Measurements from ENCODE around the gene PRTN3.

DNA sequence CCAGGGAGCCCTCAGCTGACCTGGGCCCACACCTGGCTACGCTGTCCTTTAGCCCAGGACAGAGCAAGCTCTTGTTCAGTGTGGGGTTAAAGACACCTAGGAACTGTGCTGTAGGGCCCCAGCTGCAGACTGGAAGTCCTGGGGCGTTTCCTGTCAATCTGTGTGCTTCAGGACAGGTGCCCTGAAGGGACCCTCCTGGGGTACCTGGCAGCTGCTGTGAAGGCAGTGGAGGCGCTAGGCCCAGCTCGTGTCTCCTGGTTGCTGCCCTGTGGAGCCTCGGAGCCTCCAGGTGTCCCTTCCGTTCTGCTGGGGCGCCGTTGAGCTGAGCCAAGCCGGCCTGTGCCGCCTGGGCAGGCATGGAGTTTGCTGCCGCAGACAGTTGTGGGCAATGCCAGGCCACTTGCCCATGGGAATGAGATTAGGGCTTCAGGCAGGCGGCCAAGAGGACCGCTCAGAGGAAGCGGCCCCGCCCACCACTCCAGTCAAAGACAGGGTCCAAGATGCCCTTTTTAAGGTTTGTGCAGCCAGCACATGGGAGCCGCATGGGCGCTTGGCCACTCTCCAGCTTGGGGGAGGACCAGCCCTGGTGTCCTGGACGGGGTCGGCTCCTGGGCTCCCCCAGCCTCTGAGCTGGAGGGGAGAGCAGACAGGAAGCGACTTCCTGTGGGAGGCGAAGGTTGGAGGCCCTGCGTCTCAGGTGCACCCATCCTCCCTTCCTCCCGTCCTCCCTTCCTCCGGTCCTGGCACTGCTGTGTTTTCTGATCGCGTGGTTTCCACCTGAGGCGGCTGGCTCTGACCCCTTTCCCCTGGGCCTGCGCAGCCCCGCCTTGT, 39.6 kb upstream of the PRTN3 start:
- TF ChIP-seq, protein P1, sequence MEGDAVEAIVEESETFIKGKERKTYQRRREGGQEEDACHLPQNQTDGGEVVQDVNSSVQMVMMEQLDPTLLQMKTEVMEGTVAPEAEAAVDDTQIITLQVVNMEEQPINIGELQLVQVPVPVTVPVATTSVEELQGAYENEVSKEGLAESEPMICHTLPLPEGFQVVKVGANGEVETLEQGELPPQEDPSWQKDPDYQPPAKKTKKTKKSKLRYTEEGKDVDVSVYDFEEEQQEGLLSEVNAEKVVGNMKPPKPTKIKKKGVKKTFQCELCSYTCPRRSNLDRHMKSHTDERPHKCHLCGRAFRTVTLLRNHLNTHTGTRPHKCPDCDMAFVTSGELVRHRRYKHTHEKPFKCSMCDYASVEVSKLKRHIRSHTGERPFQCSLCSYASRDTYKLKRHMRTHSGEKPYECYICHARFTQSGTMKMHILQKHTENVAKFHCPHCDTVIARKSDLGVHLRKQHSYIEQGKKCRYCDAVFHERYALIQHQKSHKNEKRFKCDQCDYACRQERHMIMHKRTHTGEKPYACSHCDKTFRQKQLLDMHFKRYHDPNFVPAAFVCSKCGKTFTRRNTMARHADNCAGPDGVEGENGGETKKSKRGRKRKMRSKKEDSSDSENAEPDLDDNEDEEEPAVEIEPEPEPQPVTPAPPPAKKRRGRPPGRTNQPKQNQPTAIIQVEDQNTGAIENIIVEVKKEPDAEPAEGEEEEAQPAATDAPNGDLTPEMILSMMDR (IDR thresholded peaks at IDR 0.05), result no peak
- TF ChIP-seq, protein P2, sequence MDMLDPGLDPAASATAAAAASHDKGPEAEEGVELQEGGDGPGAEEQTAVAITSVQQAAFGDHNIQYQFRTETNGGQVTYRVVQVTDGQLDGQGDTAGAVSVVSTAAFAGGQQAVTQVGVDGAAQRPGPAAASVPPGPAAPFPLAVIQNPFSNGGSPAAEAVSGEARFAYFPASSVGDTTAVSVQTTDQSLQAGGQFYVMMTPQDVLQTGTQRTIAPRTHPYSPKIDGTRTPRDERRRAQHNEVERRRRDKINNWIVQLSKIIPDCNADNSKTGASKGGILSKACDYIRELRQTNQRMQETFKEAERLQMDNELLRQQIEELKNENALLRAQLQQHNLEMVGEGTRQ (IDR thresholded peaks at IDR 0.05; ENCODE audit: borderline replicate concordance, low read depth, low read length), result no peak
- TF ChIP-seq POLR2AphosphoS5 (IDR thresholded peaks at IDR 0.05; ENCODE audit: low read depth, low read length) (no peak), YY1 (IDR thresholded peaks at IDR 0.05; ENCODE audit: low read depth) (no peak), MEF2A (IDR thresholded peaks at IDR 0.05; ENCODE audit: borderline replicate concordance, low read depth) (no peak), RCOR1 (IDR thresholded peaks at IDR 0.05; ENCODE audit: low read length) (no peak), EP300 (IDR thresholded peaks at IDR 0.05; ENCODE audit: borderline replicate concordance in 1 of 2, low read depth in 1 of 2, low read length in 1 of 2) (no peak), SMC3 (IDR thresholded peaks at IDR 0.05; ENCODE audit: low read depth, low read length) (no peak), NRF1 (IDR thresholded peaks at IDR 0.05; ENCODE audit: low read depth, low read length) (no peak), ELF1 (IDR thresholded peaks at IDR 0.05) (no peak)

Data from SK-N-SH (cell line).